GM12891 (cell line): ENCODE results near the gene FAM174B.

Experiments
- POLR2A ChIP-seq: IDR thresholded peaks from 2 replicates; pipeline ENCODE4 v1.6.1; 2011; ENCODE audit warnings: low read depth, low read length, control low read depth
- POLR2AphosphoS5 ChIP-seq: IDR thresholded peaks from 2 replicates; pipeline ENCODE4 v1.6.1; 2011; ENCODE audit warnings: low read depth, low read length, control low read depth
- SPI1 ChIP-seq: IDR thresholded peaks from 2 replicates; pipeline ENCODE4 v1.6.1; 2011; ENCODE audit warnings: low read depth, low read length, control low read depth
- TAF1 ChIP-seq: IDR thresholded peaks from 2 replicates; pipeline ENCODE4 v1.6.1; 2011; ENCODE audit warnings: low read depth, low read length, control low read depth

DNA sequence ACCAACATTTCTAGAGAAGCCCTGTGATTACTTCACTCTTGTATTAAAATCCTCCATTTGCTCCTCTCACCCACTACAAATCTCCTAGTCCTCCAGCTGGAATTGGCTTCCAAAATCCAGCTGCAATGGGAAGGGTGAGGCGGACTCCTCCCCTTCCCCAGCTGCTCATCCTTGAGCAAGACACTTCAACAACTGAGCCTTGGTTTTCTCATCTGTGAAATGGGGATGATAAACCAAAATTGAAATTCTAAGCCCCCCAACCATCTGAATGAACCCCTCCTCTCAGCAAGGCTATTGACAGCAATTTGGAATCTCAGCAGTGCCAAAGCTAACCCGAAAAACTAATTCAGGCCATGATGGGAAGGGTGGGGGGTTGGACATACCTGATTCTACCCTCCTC lies 9.4 kb downstream of the FAM174B start:
- TF ChIP-seq POLR2AphosphoS5 (no peak), SPI1 (no peak), POLR2A (no peak), TAF1 (no peak)
